Measurements from ENCODE around the gene IRF2BP1. TPM values are rescaled to one million over a fixed set of nuclear protein-coding genes. Genes with fewer than 3 reads are reported as not detected.
A peak's percentile ranks its signal among the peaks of the same experiment; 100 is the strongest.

Gene IRF2BP1
- total RNA-seq, 1 donor from 2014 or later: 11.8 TPM

DNA sequence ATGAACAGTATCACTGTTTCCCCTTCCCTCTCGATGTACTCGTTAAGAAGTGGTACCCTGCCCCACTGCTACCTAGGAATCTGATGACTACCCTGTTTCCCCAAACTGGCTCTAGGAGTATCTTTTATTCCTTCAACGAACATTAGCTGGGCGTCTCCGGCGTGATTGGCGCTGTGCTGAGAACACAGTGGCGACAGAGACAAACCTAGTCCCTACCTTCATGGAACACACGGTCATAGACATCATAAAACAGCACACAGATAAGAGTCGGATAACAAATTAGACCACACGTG, 23.7 kb downstream of the IRF2BP1 start:
- peaks cover 15% of the 10 kb centered on the region for H3K27me3 ChIP-seq (ENCODE audit: control insufficient read depth, insufficient read depth, low read length)
- FAIRE-seq: no peak
- no peak for DNase-seq (ENCODE audit: low read depth)
- TF ChIP-seq, protein P1, sequence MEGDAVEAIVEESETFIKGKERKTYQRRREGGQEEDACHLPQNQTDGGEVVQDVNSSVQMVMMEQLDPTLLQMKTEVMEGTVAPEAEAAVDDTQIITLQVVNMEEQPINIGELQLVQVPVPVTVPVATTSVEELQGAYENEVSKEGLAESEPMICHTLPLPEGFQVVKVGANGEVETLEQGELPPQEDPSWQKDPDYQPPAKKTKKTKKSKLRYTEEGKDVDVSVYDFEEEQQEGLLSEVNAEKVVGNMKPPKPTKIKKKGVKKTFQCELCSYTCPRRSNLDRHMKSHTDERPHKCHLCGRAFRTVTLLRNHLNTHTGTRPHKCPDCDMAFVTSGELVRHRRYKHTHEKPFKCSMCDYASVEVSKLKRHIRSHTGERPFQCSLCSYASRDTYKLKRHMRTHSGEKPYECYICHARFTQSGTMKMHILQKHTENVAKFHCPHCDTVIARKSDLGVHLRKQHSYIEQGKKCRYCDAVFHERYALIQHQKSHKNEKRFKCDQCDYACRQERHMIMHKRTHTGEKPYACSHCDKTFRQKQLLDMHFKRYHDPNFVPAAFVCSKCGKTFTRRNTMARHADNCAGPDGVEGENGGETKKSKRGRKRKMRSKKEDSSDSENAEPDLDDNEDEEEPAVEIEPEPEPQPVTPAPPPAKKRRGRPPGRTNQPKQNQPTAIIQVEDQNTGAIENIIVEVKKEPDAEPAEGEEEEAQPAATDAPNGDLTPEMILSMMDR (IDR thresholded peaks at IDR 0.05; ENCODE audit: insufficient read depth, low read length, severe bottlenecking): no peak
- H3K4me3 ChIP-seq (ENCODE audit: low read depth, low read length): peak overlapping the region; percentile 97
- peaks cover 3% of the 10 kb centered on the region for H3K36me3 ChIP-seq (ENCODE audit: control insufficient read depth, insufficient read depth, low read length)

DNA sequence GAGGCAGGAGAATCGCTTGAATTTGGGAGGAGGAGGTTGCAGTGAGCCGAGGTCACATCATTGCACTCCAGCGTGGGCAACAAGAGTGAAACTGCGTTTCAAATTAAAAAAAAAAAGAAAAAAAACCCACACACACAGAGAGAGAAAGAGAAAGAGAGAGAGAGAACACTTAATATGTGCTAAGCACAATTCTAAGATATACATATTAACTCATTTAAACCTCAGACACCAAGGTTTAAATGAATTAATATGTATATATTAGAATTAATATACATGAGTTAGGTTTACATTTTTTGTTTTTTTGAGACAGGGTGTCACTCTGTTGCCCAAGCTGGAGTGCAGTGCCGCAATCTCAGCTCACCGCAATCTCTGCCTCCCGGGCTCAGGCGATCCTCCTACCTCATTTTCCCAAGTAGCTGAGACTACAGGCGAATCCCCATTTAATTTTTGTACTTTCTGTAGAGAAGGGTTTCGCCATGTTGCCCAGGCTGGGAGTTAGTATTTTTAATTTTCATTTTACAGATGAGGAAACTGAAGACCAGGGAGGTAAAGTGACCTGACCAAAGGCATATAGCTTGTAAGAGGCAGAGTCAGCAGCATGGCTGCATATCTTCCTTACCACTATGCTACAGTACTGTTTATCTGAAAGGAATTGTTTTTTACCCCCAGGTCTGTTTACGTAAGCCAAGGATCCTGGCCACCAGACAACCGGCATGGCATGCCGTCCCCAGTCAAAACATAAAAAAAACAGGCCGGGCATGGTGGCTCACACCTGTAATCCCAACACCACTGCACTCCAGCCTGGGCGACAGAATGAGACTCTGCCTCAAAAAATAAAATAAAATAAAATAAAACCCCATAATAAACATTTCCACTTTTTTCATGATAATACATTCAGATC, 25.3 kb downstream of the IRF2BP1 start:
- peaks cover 3% of the 10 kb centered on the region for H3K36me3 ChIP-seq (ENCODE audit: control insufficient read depth, insufficient read depth, low read length)
- peaks cover 11% of the 10 kb centered on the region for H3K27me3 ChIP-seq (ENCODE audit: control insufficient read depth, insufficient read depth, low read length)
- TF ChIP-seq, protein P1 (IDR thresholded peaks at IDR 0.05; ENCODE audit: insufficient read depth, low read length, severe bottlenecking): no peak
- DNase-seq (ENCODE audit: low read depth) (no peak), FAIRE-seq (no peak)
- no peak overlapping the region for H3K4me3 ChIP-seq (ENCODE audit: low read depth, low read length)

DNA sequence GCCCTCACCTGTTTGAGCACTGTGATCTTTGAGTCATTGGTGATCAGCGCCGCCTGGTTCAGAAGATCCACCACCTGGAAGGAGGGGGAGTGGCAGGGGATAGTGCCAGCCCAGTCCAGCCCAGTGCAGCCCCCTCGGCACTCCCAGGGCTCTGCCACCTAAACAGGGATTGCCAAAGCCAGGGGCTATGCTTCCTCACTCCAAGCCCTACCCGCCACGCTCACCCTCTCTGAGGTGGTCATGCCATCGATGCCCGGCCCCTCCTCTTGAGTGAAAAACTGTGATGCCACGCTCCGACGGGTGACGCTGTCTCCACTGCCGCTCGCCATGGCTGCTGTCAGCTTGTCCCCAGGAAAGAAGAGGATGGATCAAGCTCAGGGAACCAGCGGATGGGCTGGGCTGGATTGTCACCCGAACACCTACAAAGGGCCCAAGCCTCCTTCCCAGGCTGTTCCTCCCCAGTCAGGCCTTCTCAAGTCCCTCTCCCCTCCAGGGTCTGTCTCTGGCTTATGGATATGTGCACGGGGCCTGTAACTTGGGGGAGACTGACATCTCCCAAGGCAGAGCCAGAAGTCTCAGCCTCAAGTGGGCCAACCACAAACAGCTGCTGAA, 31.7 kb downstream of the IRF2BP1 start:
- DNase-seq (ENCODE audit: low read depth): no peak
- FAIRE-seq: no peak
- TF ChIP-seq, protein P1 (IDR thresholded peaks at IDR 0.05; ENCODE audit: insufficient read depth, low read length, severe bottlenecking): no peak
- no peaks in the 10 kb centered on the region for H3K27me3 ChIP-seq (ENCODE audit: control insufficient read depth, insufficient read depth, low read length)
- H3K4me3 ChIP-seq (ENCODE audit: low read depth, low read length): no peak overlapping the region
- peaks cover 23% of the 10 kb centered on the region for H3K36me3 ChIP-seq (ENCODE audit: control insufficient read depth, insufficient read depth, low read length)

DNA sequence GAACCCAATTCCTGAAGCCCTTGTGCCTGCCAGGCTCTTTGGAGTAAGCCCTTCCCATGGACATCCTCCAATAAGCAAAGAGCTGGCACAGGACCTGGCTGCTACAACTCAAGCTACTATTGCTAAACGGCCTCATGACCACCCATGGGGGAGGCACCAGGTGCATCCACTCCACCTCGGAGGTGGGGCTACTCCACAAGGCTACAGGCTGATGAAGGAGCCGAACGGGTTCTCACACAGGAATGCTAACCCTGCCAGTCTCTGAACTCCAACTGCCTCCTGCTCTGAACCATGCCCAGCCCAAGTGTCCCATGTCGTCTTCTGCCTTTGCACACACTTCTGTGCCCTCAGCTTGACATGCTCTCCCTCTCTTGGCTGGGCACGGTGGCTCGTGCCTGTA, 33.0 kb downstream of the IRF2BP1 start:
- DNase-seq (ENCODE audit: low read depth): no peak
- no peak overlapping the region for H3K4me3 ChIP-seq (ENCODE audit: low read depth, low read length)
- TF ChIP-seq, protein P1 (IDR thresholded peaks at IDR 0.05; ENCODE audit: insufficient read depth, low read length, severe bottlenecking): no peak
- no peak for FAIRE-seq
- H3K36me3 ChIP-seq (ENCODE audit: control insufficient read depth, insufficient read depth, low read length): peaks cover 34% of the 10 kb centered on the region
- H3K27me3 ChIP-seq (ENCODE audit: control insufficient read depth, insufficient read depth, low read length): no peaks in the 10 kb centered on the region

DNA sequence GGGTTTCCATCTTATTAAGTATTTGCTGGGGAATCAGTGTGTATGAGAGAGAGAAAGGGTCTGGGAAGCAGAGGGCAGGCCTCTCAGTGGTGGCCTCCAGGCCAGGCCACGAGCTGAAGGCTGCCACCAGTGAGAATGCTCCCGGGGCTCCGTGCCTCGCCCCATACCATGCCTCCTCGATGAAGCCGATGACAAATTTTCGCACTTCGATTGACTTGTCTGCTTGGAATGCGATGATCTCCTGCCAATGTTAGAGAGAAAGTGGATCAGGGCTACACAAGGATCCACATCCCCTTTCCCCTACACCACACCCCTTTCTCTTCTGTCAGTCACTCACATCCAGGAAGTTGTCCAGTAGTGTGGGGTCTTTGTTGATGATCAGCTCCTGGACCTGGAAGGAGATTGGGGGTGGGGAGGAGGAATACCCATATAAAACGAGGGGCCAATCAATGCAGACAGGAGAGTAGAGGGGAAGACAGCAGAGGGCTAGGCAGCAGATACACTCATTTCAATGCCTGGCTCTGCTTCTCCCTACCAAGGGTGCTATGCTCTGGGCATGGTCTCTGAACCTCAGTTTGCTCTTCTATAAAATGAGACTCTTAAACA, 33.7 kb downstream of the IRF2BP1 start:
- H3K36me3 ChIP-seq (ENCODE audit: control insufficient read depth, insufficient read depth, low read length): peaks cover 41% of the 10 kb centered on the region

More for the DNA sequence above, 33.7 kb downstream of the IRF2BP1 start:
- Histone ChIP-seq H3K27me3 (ENCODE audit: control insufficient read depth, insufficient read depth, low read length) (no peaks in the 10 kb centered on the region), H3K4me3 (ENCODE audit: low read depth, low read length) (no peak overlapping the region)
- no peak for DNase-seq (ENCODE audit: low read depth)
- FAIRE-seq: no peak
- TF ChIP-seq, protein P1 (IDR thresholded peaks at IDR 0.05; ENCODE audit: insufficient read depth, low read length, severe bottlenecking): no peak
